Neural cell (in vitro differentiated cells): Measurements from ENCODE around the gene WDR91. TPM values are rescaled to one million over a fixed set of nuclear protein-coding genes. Genes with fewer than 3 reads are reported as not detected.

Experiments used
- H2AFZ ChIP-seq: fragments of 200-600, 300-800 bp; sonication (generic), shearing (Covaris generic); 2 replicates; pipeline ENCODE4 v1.6.0; 2014; ENCODE audit warnings: low read depth, mild to moderate bottlenecking, antibody characterized with exemption, low read length, moderate library complexity
- H3F3A ChIP-seq: fragments of 200-600 bp; shearing (Covaris generic); 2 replicates; pipeline ENCODE4 v1.6.1; 2016; ENCODE audit warnings: mild to moderate bottlenecking, moderate library complexity, mixed read lengths, antibody characterized with exemption, low read length; ENCODE audit not compliant: insufficient read depth, poor library complexity, severe bottlenecking
- H3K27ac ChIP-seq: fragments of 200-600, 300-800 bp; sonication (generic), shearing (Covaris generic); 2 replicates; pipeline ENCODE4 v1.5.1; 2014; ENCODE audit warnings: mild to moderate bottlenecking, low read length, moderate library complexity
- H3K27me3 ChIP-seq: fragments of 300-800, 200-600 bp; sonication (generic), shearing (Covaris generic); 2 replicates; pipeline ENCODE4 v1.6.0; 2014; ENCODE audit warnings: mild to moderate bottlenecking, low read depth, low read length, moderate library complexity; ENCODE audit not compliant: insufficient read depth
- H3K36me3 ChIP-seq: fragments of 300-800, 200-600 bp; sonication (generic), shearing (Covaris generic); 2 replicates; pipeline ENCODE4 v1.5.1; 2014; ENCODE audit warnings: mild to moderate bottlenecking, antibody characterized with exemption, low read length, moderate library complexity; ENCODE audit not compliant: insufficient read depth
- H3K4me2 ChIP-seq: fragments of 300-800, 200-600 bp; sonication (generic), shearing (Covaris generic); 2 replicates; pipeline ENCODE4 v1.6.0; 2014; ENCODE audit warnings: mild to moderate bottlenecking, low read length
- H3K4me3 ChIP-seq: fragments of 300-800, 200-600 bp; sonication (generic), shearing (Covaris generic); 2 replicates; pipeline ENCODE4 v1.5.1; 2014; ENCODE audit warnings: mild to moderate bottlenecking, low read length, moderate library complexity
- H3K79me2 ChIP-seq: fragments of 200-600 bp; shearing (Covaris generic); replicated peaks from 2 replicates; pipeline ENCODE4 v1.6.0; 2014; ENCODE audit warnings: mild to moderate bottlenecking, low read length, moderate library complexity; ENCODE audit not compliant: insufficient read depth
- H3K9ac ChIP-seq: fragments of 300-800, 200-600 bp; sonication (generic), shearing (Covaris generic); 2 replicates; pipeline ENCODE4 v1.6.1; 2016; ENCODE audit warnings: mild to moderate bottlenecking, low read length, mixed read lengths
- H3K9me2 ChIP-seq: fragments of 200-600 bp; shearing (Covaris generic); 2 replicates; pipeline ENCODE4 v1.6.1; 2016; ENCODE audit warnings: mild to moderate bottlenecking, low read length, mixed read lengths; ENCODE audit not compliant: insufficient read depth
- H3K9me3 ChIP-seq: fragments of 200-600, 300-800 bp; sonication (generic), shearing (Covaris generic); 2 replicates; pipeline ENCODE4 v1.6.1; 2016; ENCODE audit warnings: mild to moderate bottlenecking, mixed run types, low read length, moderate library complexity, mixed read lengths
- H4K20me1 ChIP-seq: fragments of 200-600 bp; shearing (Covaris generic); 2 replicates; pipeline ENCODE4 v1.6.1; 2016; ENCODE audit warnings: mild to moderate bottlenecking, mixed run types; ENCODE audit not compliant: insufficient read depth
- CTCF ChIP-seq: fragments of 450-650 bp; IDR thresholded peaks from 2 replicates; pipeline ENCODE4 v1.5.1; 2014; ENCODE audit warnings: antibody characterized with exemption, mild to moderate bottlenecking, moderate library complexity; ENCODE audit not compliant: poor library complexity, severe bottlenecking
- EP300 ChIP-seq: fragments of 450-650 bp; conservative IDR thresholded peaks from 2 replicates; pipeline ENCODE4 v1.6.1; 2014; ENCODE audit warnings: antibody characterized with exemption, mild to moderate bottlenecking, moderate library complexity; ENCODE audit not compliant: poor library complexity, severe bottlenecking
- EZH2 ChIP-seq: fragments of 200-600, 300-800 bp; shearing (Covaris generic), sonication (generic); IDR thresholded peaks from 2 replicates; pipeline ENCODE4 v1.6.1; 2014; ENCODE audit warnings: antibody characterized with exemption, low read length, borderline replicate concordance, mild to moderate bottlenecking; ENCODE audit not compliant: insufficient read depth, poor library complexity, severe bottlenecking
- MXI1 ChIP-seq: fragments of 450-650 bp; conservative IDR thresholded peaks from 2 replicates; pipeline ENCODE4 v1.6.1; 2014; ENCODE audit warnings: antibody characterized with exemption, mild to moderate bottlenecking; ENCODE audit not compliant: poor library complexity, severe bottlenecking
- POLR2AphosphoS5 ChIP-seq: IDR thresholded peaks from 2 replicates; pipeline ENCODE4 v1.6.1; 2012
- RAD21 ChIP-seq: fragments of 450-650 bp; conservative IDR thresholded peaks from 2 replicates; pipeline ENCODE4 v1.6.1; 2014; ENCODE audit warnings: antibody characterized with exemption, mild to moderate bottlenecking, moderate library complexity
- SMC3 ChIP-seq: fragments of 450-650 bp; conservative IDR thresholded peaks from 2 replicates; pipeline ENCODE4 v1.6.1; 2014; ENCODE audit warnings: antibody characterized with exemption, mild to moderate bottlenecking, moderate library complexity; ENCODE audit not compliant: poor library complexity
- TAF1 ChIP-seq: IDR thresholded peaks from 2 replicates; pipeline ENCODE4 v1.6.1; 2012; ENCODE audit warnings: low read depth
- polyA plus RNA-seq: library from polyadenylated mRNA; depleted of rRNA; stranded (reverse); fragments of >200 nt; gene quantifications from 2 replicates; pipeline ENCODE4 v1.2.3, GENCODE V29; 2014
- TF ChIP-seq, protein P1 (sequence below): IDR thresholded peaks from 2 replicates; pipeline ENCODE4 v1.6.1; 2012; ENCODE audit warnings: borderline replicate concordance

The WDR91 gene
- polyA plus RNA-seq, 1 donor from 2014 or later = 17.7 TPM

DNA sequence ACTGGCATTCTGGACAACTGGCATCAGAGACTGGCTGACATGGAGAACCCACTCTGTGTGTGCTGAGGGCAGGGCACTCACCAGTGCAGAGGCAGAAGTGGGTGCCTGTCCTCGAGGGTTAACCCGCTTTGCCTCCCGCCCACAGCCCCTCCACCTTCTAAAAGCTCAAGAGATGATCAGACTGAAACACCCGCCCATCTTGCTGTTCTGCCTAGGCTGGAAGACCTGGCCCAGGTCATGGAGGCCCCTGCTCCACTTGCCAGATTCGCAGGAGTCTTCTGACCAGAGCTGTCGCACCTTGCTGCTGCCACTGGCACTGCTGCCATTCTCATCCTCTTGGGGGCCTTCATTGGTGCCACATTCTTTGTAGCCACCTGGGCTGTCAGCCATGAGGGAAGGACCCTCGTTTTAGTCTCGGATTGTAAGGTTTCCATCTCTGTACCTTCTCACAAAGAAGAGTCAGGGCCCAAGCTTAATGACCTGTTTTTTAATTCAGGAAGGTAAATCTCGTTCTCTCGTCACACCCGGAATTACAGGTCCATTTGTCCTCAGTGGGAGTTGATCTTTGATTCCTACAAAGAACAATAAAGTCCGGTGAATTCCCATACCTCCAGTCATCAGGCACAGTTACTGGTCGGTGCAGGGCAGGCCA lies 42.7 kb downstream of the WDR91 start:
- Histone ChIP-seq H3K79me2 (peaks cover 8% of the 10 kb centered on the region), H4K20me1 (no peaks in the 10 kb centered on the region), H3K4me3 (no peak overlapping the region), H3K4me2 (no peak overlapping the region), H3K27ac (no peak overlapping the region), H3K9me3 (no peaks in the 10 kb centered on the region), H3K27me3 (no peaks in the 10 kb centered on the region), H2AFZ (no peak overlapping the region), H3F3A (no peaks in the 10 kb centered on the region), H3K9me2 (no peaks in the 10 kb centered on the region), H3K9ac (no peak overlapping the region), H3K36me3 (no peaks in the 10 kb centered on the region)
- TF ChIP-seq, protein P1, sequence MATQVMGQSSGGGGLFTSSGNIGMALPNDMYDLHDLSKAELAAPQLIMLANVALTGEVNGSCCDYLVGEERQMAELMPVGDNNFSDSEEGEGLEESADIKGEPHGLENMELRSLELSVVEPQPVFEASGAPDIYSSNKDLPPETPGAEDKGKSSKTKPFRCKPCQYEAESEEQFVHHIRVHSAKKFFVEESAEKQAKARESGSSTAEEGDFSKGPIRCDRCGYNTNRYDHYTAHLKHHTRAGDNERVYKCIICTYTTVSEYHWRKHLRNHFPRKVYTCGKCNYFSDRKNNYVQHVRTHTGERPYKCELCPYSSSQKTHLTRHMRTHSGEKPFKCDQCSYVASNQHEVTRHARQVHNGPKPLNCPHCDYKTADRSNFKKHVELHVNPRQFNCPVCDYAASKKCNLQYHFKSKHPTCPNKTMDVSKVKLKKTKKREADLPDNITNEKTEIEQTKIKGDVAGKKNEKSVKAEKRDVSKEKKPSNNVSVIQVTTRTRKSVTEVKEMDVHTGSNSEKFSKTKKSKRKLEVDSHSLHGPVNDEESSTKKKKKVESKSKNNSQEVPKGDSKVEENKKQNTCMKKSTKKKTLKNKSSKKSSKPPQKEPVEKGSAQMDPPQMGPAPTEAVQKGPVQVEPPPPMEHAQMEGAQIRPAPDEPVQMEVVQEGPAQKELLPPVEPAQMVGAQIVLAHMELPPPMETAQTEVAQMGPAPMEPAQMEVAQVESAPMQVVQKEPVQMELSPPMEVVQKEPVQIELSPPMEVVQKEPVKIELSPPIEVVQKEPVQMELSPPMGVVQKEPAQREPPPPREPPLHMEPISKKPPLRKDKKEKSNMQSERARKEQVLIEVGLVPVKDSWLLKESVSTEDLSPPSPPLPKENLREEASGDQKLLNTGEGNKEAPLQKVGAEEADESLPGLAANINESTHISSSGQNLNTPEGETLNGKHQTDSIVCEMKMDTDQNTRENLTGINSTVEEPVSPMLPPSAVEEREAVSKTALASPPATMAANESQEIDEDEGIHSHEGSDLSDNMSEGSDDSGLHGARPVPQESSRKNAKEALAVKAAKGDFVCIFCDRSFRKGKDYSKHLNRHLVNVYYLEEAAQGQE = no peak
- TF ChIP-seq MXI1 (no peak), RAD21 (no peak), TAF1 (no peak), EZH2 (no peak), EP300 (no peak), SMC3 (no peak), POLR2AphosphoS5 (no peak), CTCF (no peak)

GRCh38 chr7:135168001-135168400 lies 43.3 kb downstream of the WDR91 start:
- TF ChIP-seq CTCF = no peak

More at GRCh38 chr7:135168001-135168400, 43.3 kb downstream of the WDR91 start:
- Histone ChIP-seq H3K9me2 (no peaks in the 10 kb centered on the region), H3K27ac (no peak overlapping the region), H3K4me2 (no peak overlapping the region), H3F3A (no peaks in the 10 kb centered on the region), H3K4me3 (no peak overlapping the region), H3K9ac (no peak overlapping the region), H3K79me2 (peaks cover 8% of the 10 kb centered on the region), H4K20me1 (no peaks in the 10 kb centered on the region), H3K9me3 (no peaks in the 10 kb centered on the region), H3K27me3 (no peaks in the 10 kb centered on the region), H3K36me3 (no peaks in the 10 kb centered on the region), H2AFZ (no peak overlapping the region)
